DOHH2 (cell line): ENCODE measurements around the gene S100Z.
"Not testable (repeated sequence)": the region's sequence is repeated elsewhere in the genome, so short reads cannot be mapped to it uniquely, and the experiment has no call there.

Experiments
- H3F3A ChIP-seq: fragments of 200-600 bp; sonication (generic), shearing (Covaris generic); 2 replicates; pipeline ENCODE4 v1.6.0; 2016; ENCODE audit warnings: antibody characterized with exemption, mild to moderate bottlenecking; ENCODE audit not compliant: control insufficient read depth, insufficient read depth
- H3K27ac ChIP-seq: fragments of 200-600 bp; sonication (generic); 2 replicates; pipeline ENCODE4 v1.5.1; 2014; ENCODE audit warnings: low read depth, mild to moderate bottlenecking, low read length, moderate library complexity
- H3K27me3 ChIP-seq: fragments of 200-600 bp; sonication (generic); 2 replicates; pipeline ENCODE4 v1.6.1; 2014; ENCODE audit warnings: mild to moderate bottlenecking, low read length, mixed read lengths; ENCODE audit not compliant: control insufficient read depth
- H3K36me3 ChIP-seq: fragments of 200-600 bp; sonication (generic); 2 replicates; pipeline ENCODE4 v1.6.1; 2014; ENCODE audit warnings: mild to moderate bottlenecking, low read length, moderate library complexity, mixed read lengths; ENCODE audit not compliant: control insufficient read depth
- H3K4me1 ChIP-seq: fragments of 200-600 bp; sonication (generic); 2 replicates; pipeline ENCODE4 v1.6.1; 2014; ENCODE audit warnings: mild to moderate bottlenecking, low read length, mixed read lengths; ENCODE audit not compliant: control insufficient read depth
- H3K4me2 ChIP-seq: fragments of 200-600 bp; sonication (generic); 2 replicates; pipeline ENCODE4 v1.6.0; 2014; ENCODE audit warnings: mild to moderate bottlenecking, low read length, moderate library complexity
- H3K4me3 ChIP-seq: fragments of 200-600 bp; sonication (generic); 2 replicates; pipeline ENCODE4 v1.5.1; 2014; ENCODE audit warnings: mild to moderate bottlenecking, low read length, mixed read lengths
- H3K79me2 ChIP-seq: fragments of 200-600 bp; sonication (generic); 2 replicates; pipeline ENCODE4 v1.6.1; 2014; ENCODE audit warnings: mild to moderate bottlenecking, low read length, mixed read lengths; ENCODE audit not compliant: control insufficient read depth
- H3K9me2 ChIP-seq: fragments of 200-600 bp; sonication (generic); replicated peaks from 2 replicates; pipeline ENCODE4 v1.6.1; 2014; ENCODE audit warnings: mild to moderate bottlenecking, low read length, mixed read lengths; ENCODE audit not compliant: control insufficient read depth
- H3K9me3 ChIP-seq: fragments of 200-600 bp; sonication (generic); 2 replicates; pipeline ENCODE4 v1.6.1; 2014; ENCODE audit warnings: antibody characterized with exemption, low read length, mixed read lengths; ENCODE audit not compliant: control insufficient read depth, insufficient read depth
- H4K20me1 ChIP-seq: fragments of 200-600 bp; sonication (generic); 2 replicates; pipeline ENCODE4 v1.6.0; 2014; ENCODE audit warnings: low read depth, mild to moderate bottlenecking, antibody characterized with exemption, low read length, moderate library complexity; ENCODE audit not compliant: control insufficient read depth, insufficient read depth
- CTCF ChIP-seq: fragments of 200-600 bp; sonication (generic); IDR thresholded peaks from one replicate; pipeline ENCODE4 v1.5.1; 2014; ENCODE audit warnings: antibody characterized with exemption, mild to moderate bottlenecking, low read depth, low read length; ENCODE audit not compliant: poor library complexity, severe bottlenecking
- EZH2phosphoT487 ChIP-seq: fragments of 200-600 bp; sonication (generic); IDR thresholded peaks from 2 replicates; pipeline ENCODE4 v1.6.1; 2017; ENCODE audit warnings: borderline replicate concordance, mild to moderate bottlenecking, antibody characterized with exemption, low read length, moderate library complexity, mixed read lengths

S100Z gene

GRCh38 chr5:76851728-76852369, 2.0 kb downstream of the S100Z start:
- Histone ChIP-seq H4K20me1 (no peaks in the 10 kb centered on the region), H3K4me2 (peak overlapping the region; percentile 59), H3K9me2 (no peaks in the 10 kb centered on the region), H3K9me3 (peaks cover 9% of the 10 kb centered on the region; the same call in 1 of the 2 replicates), H3K27me3 (no peaks in the 10 kb centered on the region), H3F3A (no peaks in the 10 kb centered on the region), H3K4me1 (peaks cover 68% of the 10 kb centered on the region), H3K79me2 (no peaks in the 10 kb centered on the region), H3K27ac (peak overlapping the region; percentile 59), H3K4me3 (peak overlapping the region; percentile 41), H3K36me3 (peaks cover 8% of the 10 kb centered on the region)
- no peak for TF ChIP-seq EZH2phosphoT487
- TF ChIP-seq CTCF: no peak

- Histone ChIP-seq H3K4me2 (no peak overlapping the region), H3K9me3 (peaks cover 9% of the 10 kb centered on the region; the same call in 1 of the 2 replicates), H3K27ac (no peak overlapping the region), H3K36me3 (peaks cover 8% of the 10 kb centered on the region), H3K4me3 (no peak overlapping the region), H3F3A (no peaks in the 10 kb centered on the region), H4K20me1 (no peaks in the 10 kb centered on the region), H3K4me1 (peaks cover 68% of the 10 kb centered on the region), H3K9me2 (no peaks in the 10 kb centered on the region), H3K79me2 (no peaks in the 10 kb centered on the region), H3K27me3 (no peaks in the 10 kb centered on the region)
- TF ChIP-seq CTCF (no peak), EZH2phosphoT487 (no peak)
Measured at GRCh38 chr5:76852772-76853171, 3.0 kb downstream of the S100Z start.

GRCh38 chr5:76853741-76854140, 3.9 kb downstream of the S100Z start:
- not testable (repeated sequence) for H3K27ac ChIP-seq, H3K36me3 ChIP-seq, H4K20me1 ChIP-seq, H3K4me3 ChIP-seq, H3K79me2 ChIP-seq, H3K9me2 ChIP-seq, H3K4me2 ChIP-seq, H3K9me3 ChIP-seq, H3F3A ChIP-seq, H3K27me3 ChIP-seq
- peaks cover 68% of the 10 kb centered on the region for H3K4me1 ChIP-seq

- TF ChIP-seq CTCF: no peak
- no peak for TF ChIP-seq EZH2phosphoT487
- Histone ChIP-seq H3K27me3 (no peaks in the 10 kb centered on the region), H3K4me2 (peak overlapping the region; percentile 7; the same call in 1 of the 2 replicates), H3K9me3 (peaks cover 9% of the 10 kb centered on the region; the same call in 1 of the 2 replicates), H3K9me2 (no peaks in the 10 kb centered on the region), H3F3A (no peaks in the 10 kb centered on the region), H3K79me2 (no peaks in the 10 kb centered on the region), H3K36me3 (peaks cover 8% of the 10 kb centered on the region), H3K4me3 (no peak overlapping the region), H3K4me1 (peaks cover 68% of the 10 kb centered on the region), H3K27ac (no peak overlapping the region), H4K20me1 (no peaks in the 10 kb centered on the region)
Measured at GRCh38 chr5:76854644-76855043, 4.8 kb downstream of the S100Z start.

- not testable (repeated sequence) for H3K79me2 ChIP-seq, H3F3A ChIP-seq, H3K9me3 ChIP-seq, H3K36me3 ChIP-seq, H3K27me3 ChIP-seq, H3K9me2 ChIP-seq, H4K20me1 ChIP-seq
- Histone ChIP-seq H3K4me3 (peak overlapping the region; percentile 40), H3K4me2 (peak overlapping the region; percentile 62), H3K4me1 (peaks cover 62% of the 10 kb centered on the region), H3K27ac (peak overlapping the region; percentile 52)
Measured at GRCh38 chr5:76855501-76855900, 5.7 kb downstream of the S100Z start.
